ENCODE results near the gene LAG3. TPM values are rescaled to one million over a fixed set of nuclear protein-coding genes. Genes with fewer than 3 reads are reported as not detected.

LAG3 gene
- total RNA-seq, 4 donors from 2014 or later: 0.68 to 1.4 TPM; not detected in 2

DNA sequence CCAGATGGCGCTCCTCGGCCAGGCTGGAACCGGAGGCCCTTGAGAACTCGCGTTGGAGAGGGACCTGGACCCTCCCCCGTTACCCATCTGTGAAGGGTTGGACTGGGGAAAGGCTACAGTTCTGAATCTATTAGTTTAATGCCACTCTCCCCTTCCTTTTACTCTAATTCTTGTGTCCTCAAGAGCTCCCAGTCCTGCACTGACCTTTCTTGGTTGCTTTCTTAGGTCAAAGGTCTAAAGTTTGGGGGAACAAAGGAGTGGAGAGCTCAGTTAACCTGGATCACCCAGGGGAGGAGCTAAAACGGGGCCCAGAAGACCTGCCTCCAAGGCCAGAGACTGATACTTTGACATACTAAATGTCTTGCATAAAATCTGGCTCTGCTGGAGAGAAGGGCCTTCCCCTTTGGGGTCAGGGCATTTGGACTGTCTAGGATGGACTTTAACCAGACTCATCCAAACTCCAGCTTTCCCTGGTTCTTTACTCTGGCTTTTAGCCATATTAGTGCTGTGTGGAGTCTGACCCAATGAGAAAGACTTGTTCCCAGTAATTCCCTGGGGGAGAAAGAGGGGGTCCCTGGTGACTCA, 18.5 kb upstream of the LAG3 start:
- H3K27ac ChIP-seq: peak overlapping the region; percentile 98 to 99 (median 99)
- peaks cover 12 to 22% (median 15%) of the 10 kb centered on the region in 4 donors for H3K4me1 ChIP-seq
- intact Hi-C loops (cut with DNase I; ENCODE audit: low total_unique reads): no loop called here
- DNase-seq: no peak
- WGBS, 2 donors (ENCODE audit: low coverage in 1 of 2): 0 to 17% methylated on average over 1 to 7 of the region's 7 CpGs
- H3K4me3 ChIP-seq: peak overlapping the region in 2 of 4 donors; percentile 86 to 93
- H3K36me3 ChIP-seq: peaks cover 0 to 23% (median 13%) of the 10 kb centered on the region in 4 donors
- TF ChIP-seq, protein P1, sequence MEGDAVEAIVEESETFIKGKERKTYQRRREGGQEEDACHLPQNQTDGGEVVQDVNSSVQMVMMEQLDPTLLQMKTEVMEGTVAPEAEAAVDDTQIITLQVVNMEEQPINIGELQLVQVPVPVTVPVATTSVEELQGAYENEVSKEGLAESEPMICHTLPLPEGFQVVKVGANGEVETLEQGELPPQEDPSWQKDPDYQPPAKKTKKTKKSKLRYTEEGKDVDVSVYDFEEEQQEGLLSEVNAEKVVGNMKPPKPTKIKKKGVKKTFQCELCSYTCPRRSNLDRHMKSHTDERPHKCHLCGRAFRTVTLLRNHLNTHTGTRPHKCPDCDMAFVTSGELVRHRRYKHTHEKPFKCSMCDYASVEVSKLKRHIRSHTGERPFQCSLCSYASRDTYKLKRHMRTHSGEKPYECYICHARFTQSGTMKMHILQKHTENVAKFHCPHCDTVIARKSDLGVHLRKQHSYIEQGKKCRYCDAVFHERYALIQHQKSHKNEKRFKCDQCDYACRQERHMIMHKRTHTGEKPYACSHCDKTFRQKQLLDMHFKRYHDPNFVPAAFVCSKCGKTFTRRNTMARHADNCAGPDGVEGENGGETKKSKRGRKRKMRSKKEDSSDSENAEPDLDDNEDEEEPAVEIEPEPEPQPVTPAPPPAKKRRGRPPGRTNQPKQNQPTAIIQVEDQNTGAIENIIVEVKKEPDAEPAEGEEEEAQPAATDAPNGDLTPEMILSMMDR (IDR thresholded peaks at IDR 0.05): peak in 4 of 5 experiments; percentile 4 to 95 (median 92)
- TF ChIP-seq EP300 (IDR thresholded peaks at IDR 0.05; ENCODE audit: low read depth): no peak
- TF ChIP-seq POLR2A (IDR thresholded peaks at IDR 0.05): no peak
- no peaks in the 10 kb centered on the region for H3K27me3 ChIP-seq
- in situ Hi-C loops (cut with MboI; ENCODE audit: low pct_ligation_motif_present in 1 of 4, low pct_unique_long_range_greater_than_20kb in 1 of 4, low sequenced_read_pairs in 3 of 4): no loop called here
- no peaks in the 10 kb centered on the region for H3K9me3 ChIP-seq

DNA sequence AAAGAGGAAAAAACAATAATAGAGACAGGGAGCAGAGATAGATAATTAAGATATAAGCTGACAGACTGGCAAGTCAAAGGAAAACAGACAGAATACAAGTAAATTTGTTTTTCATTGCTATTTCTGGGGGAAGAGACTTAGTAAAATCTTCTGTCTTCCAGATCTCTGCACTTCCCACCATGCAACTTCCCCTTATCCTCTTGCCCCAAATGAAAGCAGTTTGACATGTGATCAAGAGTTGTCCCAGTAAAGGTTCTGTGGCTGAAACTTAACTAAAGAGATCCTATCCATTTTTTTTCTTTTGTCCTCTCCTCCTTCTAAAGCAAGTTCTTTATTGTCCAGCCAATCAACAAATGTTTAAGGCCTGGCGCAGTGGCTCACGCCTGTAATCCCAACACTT, 17.9 kb upstream of the LAG3 start:
- in situ Hi-C loops (cut with MboI; ENCODE audit: low pct_ligation_motif_present in 1 of 4, low pct_unique_long_range_greater_than_20kb in 1 of 4, low sequenced_read_pairs in 3 of 4): no loop called here
- TF ChIP-seq POLR2AphosphoS5 (IDR thresholded peaks at IDR 0.05) (no peak), POLR2A (IDR thresholded peaks at IDR 0.05) (no peak), EP300 (IDR thresholded peaks at IDR 0.05; ENCODE audit: low read depth) (no peak)
- TF ChIP-seq, protein P1 (IDR thresholded peaks at IDR 0.05): no peak
- no peak for DNase-seq
- H3K4me3 ChIP-seq: no peak overlapping the region
- H3K4me1 ChIP-seq: peaks cover 12 to 22% (median 15%) of the 10 kb centered on the region in 4 donors
- WGBS, 2 donors (ENCODE audit: low coverage in 1 of 2): 90 to 91% methylated on average over 2 of the region's 2 CpGs
- no peaks in the 10 kb centered on the region for H3K9me3 ChIP-seq
- peaks cover 0 to 18% (median 10%) of the 10 kb centered on the region in 4 donors for H3K36me3 ChIP-seq
- intact Hi-C loops (cut with DNase I; ENCODE audit: low total_unique reads): no loop called here
- no peaks in the 10 kb centered on the region for H3K27me3 ChIP-seq
- peak overlapping the region; percentile 98 to 99 (median 99) for H3K27ac ChIP-seq

DNA sequence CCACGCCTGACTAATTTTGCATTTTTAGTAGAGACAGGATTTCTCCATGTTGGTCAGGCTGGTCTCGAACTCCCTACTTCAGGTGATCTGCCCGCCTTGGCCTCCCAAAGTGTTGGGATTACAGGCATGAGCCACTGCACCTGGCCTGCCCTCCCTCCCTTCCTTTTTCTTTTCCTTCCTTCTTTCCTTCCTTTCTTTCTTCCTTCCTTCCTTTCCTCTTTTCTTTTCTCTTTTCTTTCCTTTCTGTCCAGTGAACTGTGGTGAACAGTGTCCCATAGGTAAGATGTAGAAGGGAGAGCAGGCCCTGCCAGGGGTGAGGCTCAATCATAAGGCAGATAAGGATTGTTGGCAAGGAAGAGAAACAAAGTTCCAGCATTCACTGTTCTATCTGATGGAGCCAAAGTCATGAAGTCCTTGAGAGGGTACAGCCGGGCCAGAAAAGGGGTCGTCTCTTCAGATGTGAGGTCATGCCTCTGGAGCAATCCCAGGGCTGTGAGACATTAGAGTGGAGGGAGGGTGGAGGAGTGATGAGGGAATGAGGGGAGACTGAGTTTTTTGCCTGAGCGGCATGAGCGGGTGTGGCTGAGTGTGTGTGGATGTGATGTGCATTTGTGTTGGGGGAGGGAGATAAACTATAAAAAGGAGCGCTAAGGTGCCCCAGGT, 15.2 kb upstream of the LAG3 start:
- Histone ChIP-seq H3K36me3 (no peaks in the 10 kb centered on the region), H3K9me3 (no peaks in the 10 kb centered on the region), H3K27me3 (no peaks in the 10 kb centered on the region), H3K4me1 (peaks cover 5 to 15% (median 8%) of the 10 kb centered on the region in 4 donors), H3K4me3 (no peak overlapping the region), H3K27ac (no peak overlapping the region)
- in situ Hi-C loops (cut with MboI; ENCODE audit: low pct_ligation_motif_present in 1 of 4, low pct_unique_long_range_greater_than_20kb in 1 of 4, low sequenced_read_pairs in 3 of 4) (no loop called here), intact Hi-C loops (cut with DNase I; ENCODE audit: low total_unique reads) (no loop called here)
- no peak for DNase-seq
- TF ChIP-seq EP300 (IDR thresholded peaks at IDR 0.05; ENCODE audit: low read depth) (no peak), POLR2A (IDR thresholded peaks at IDR 0.05) (no peak), POLR2AphosphoS5 (IDR thresholded peaks at IDR 0.05) (no peak)
- TF ChIP-seq, protein P1 (IDR thresholded peaks at IDR 0.05): no peak
- WGBS, 2 donors (ENCODE audit: low coverage in 1 of 2): 74 to 84% methylated on average over 7 to 8 of the region's 8 CpGs

DNA sequence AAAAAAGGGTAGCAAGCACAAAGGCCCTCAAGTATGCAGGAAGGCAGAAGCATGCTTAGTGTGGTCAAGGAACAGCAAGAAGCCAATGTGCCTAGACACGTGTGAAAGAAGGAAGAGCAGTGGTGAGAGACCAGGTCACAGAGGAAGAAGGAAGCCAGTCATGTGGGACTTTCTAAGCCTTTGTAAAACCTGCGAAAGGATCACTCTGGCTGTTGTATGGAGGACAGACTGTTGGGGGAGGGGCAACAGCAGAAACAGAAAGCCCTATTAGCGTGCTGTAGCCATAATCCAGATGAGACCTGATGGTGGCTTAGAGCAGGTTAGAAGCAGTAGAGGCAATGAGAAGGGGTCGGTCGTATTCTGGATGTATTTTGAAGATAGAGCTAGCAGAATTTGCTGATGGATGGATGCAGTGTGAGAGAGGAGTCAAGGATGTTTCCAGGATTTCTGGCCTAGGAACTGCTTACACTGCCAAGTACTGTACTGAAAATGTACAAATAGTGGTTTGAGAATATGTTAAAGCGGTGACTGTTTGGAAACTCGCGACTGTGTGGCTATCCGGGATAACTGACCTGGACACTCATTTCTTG, 13.7 kb upstream of the LAG3 start:
- Histone ChIP-seq H3K4me1 (peaks cover 7 to 15% (median 10%) of the 10 kb centered on the region in 4 donors), H3K4me3 (no peak overlapping the region), H3K27ac (no peak overlapping the region), H3K9me3 (no peaks in the 10 kb centered on the region), H3K36me3 (no peaks in the 10 kb centered on the region), H3K27me3 (no peaks in the 10 kb centered on the region)
- no peak for DNase-seq
- in situ Hi-C loops (cut with MboI; ENCODE audit: low pct_ligation_motif_present in 1 of 4, low pct_unique_long_range_greater_than_20kb in 1 of 4, low sequenced_read_pairs in 3 of 4): no loop called here
- TF ChIP-seq EP300 (IDR thresholded peaks at IDR 0.05; ENCODE audit: low read depth): no peak
- TF ChIP-seq POLR2A (IDR thresholded peaks at IDR 0.05): no peak
- TF ChIP-seq POLR2AphosphoS5 (IDR thresholded peaks at IDR 0.05): no peak
- TF ChIP-seq, protein P1 (IDR thresholded peaks at IDR 0.05): no peak
- intact Hi-C loops (cut with DNase I; ENCODE audit: low total_unique reads): no loop called here
- WGBS, 2 donors (ENCODE audit: low coverage in 1 of 2): 83 to 92% methylated on average over 9 of the region's 9 CpGs
